ENCODE measurements around the gene ARHGEF12. TPM values are rescaled to one million over a fixed set of nuclear protein-coding genes. Genes with fewer than 3 reads are reported as not detected.

Gene ARHGEF12
- total RNA-seq, 1 donor from 2014 or later = 83.1 TPM

GRCh38 chr11:120354068-120354467, 17.9 kb downstream of the ARHGEF12 start:
- Histone ChIP-seq H3K4me1 (ENCODE audit: insufficient read depth, low read length) (no peaks in the 10 kb centered on the region), H3K9me3 (ENCODE audit: insufficient read depth, low read depth, low read length) (no peaks in the 10 kb centered on the region), H3K4me3 (ENCODE audit: insufficient read depth, low read depth, low read length) (no peak overlapping the region), H3K9ac (ENCODE audit: low read length) (no peak overlapping the region), H3K36me3 (ENCODE audit: insufficient read depth, low read length) (peaks cover 3% of the 10 kb centered on the region), H3K79me2 (ENCODE audit: insufficient read depth, low read length) (peaks cover 98% of the 10 kb centered on the region), H3K27ac (ENCODE audit: low read depth, low read length) (no peak overlapping the region), H3K4me2 (ENCODE audit: low read length) (no peak overlapping the region), H3K27me3 (ENCODE audit: insufficient read depth, low read length) (no peaks in the 10 kb centered on the region), H4K20me1 (ENCODE audit: insufficient read depth, low read length) (peaks cover 93% of the 10 kb centered on the region), H2AFZ (ENCODE audit: low read depth, low read length) (no peak overlapping the region)
- Mint-ChIP-seq H3K9me3 (ENCODE audit: unreplicated experiment) (peaks cover 2% of the 10 kb centered on the region), H3K36me3 (ENCODE audit: low read depth, unreplicated experiment) (peaks cover 16% of the 10 kb centered on the region), H3K27ac (ENCODE audit: unreplicated experiment) (no peak overlapping the region), H3K4me3 (ENCODE audit: unreplicated experiment) (no peak overlapping the region), H3K4me1 (ENCODE audit: low read depth, unreplicated experiment) (peaks cover 23% of the 10 kb centered on the region), H3K27me3 (ENCODE audit: low read depth, unreplicated experiment) (no peaks in the 10 kb centered on the region)
- DNase-seq (ENCODE audit: low read depth) (peak; percentile 36), FAIRE-seq (no peak)
- TF ChIP-seq CTCF (IDR thresholded peaks at IDR 0.05; ENCODE audit: insufficient read depth, low read depth, low read length) (no peak), EZH2 (IDR thresholded peaks at IDR 0.05; ENCODE audit: insufficient read depth, low read length) (no peak)

- no peak for FAIRE-seq
- Histone ChIP-seq H2AFZ (ENCODE audit: low read depth, low read length) (no peak overlapping the region), H4K20me1 (ENCODE audit: insufficient read depth, low read length) (peaks cover 94% of the 10 kb centered on the region), H3K27me3 (ENCODE audit: insufficient read depth, low read length) (no peaks in the 10 kb centered on the region), H3K79me2 (ENCODE audit: insufficient read depth, low read length) (peaks cover 98% of the 10 kb centered on the region), H3K27ac (ENCODE audit: low read depth, low read length) (no peak overlapping the region), H3K4me3 (ENCODE audit: insufficient read depth, low read depth, low read length) (no peak overlapping the region), H3K4me2 (ENCODE audit: low read length) (no peak overlapping the region), H3K9me3 (ENCODE audit: insufficient read depth, low read depth, low read length) (no peaks in the 10 kb centered on the region), H3K4me1 (ENCODE audit: insufficient read depth, low read length) (no peaks in the 10 kb centered on the region), H3K9ac (ENCODE audit: low read length) (no peak overlapping the region), H3K36me3 (ENCODE audit: insufficient read depth, low read length) (peaks cover 3% of the 10 kb centered on the region)
- H3K27me3 Mint-ChIP-seq (ENCODE audit: low read depth, unreplicated experiment) = no peaks in the 10 kb centered on the region
- no peak overlapping the region for H3K4me3 Mint-ChIP-seq (ENCODE audit: unreplicated experiment)
- DNase-seq (ENCODE audit: low read depth) = no peak
- peaks cover 2% of the 10 kb centered on the region for H3K9me3 Mint-ChIP-seq (ENCODE audit: unreplicated experiment)
- no peak overlapping the region for H3K27ac Mint-ChIP-seq (ENCODE audit: unreplicated experiment)
- TF ChIP-seq EZH2 (IDR thresholded peaks at IDR 0.05; ENCODE audit: insufficient read depth, low read length) = no peak
- TF ChIP-seq CTCF (IDR thresholded peaks at IDR 0.05; ENCODE audit: insufficient read depth, low read depth, low read length) = no peak
- H3K4me1 Mint-ChIP-seq (ENCODE audit: low read depth, unreplicated experiment) = peaks cover 21% of the 10 kb centered on the region
- H3K36me3 Mint-ChIP-seq (ENCODE audit: low read depth, unreplicated experiment) = peaks cover 16% of the 10 kb centered on the region
These were observed 18.6 kb downstream of the ARHGEF12 start for GRCh38 chr11:120354779-120355178.

GRCh38 chr11:120357620-120358019, 21.4 kb downstream of the ARHGEF12 start:
- peaks cover 17% of the 10 kb centered on the region for H3K4me1 Mint-ChIP-seq (ENCODE audit: low read depth, unreplicated experiment)
- Histone ChIP-seq H4K20me1 (ENCODE audit: insufficient read depth, low read length) (peaks cover 91% of the 10 kb centered on the region), H3K79me2 (ENCODE audit: insufficient read depth, low read length) (peaks cover 100% of the 10 kb centered on the region), H3K36me3 (ENCODE audit: insufficient read depth, low read length) (peaks cover 3% of the 10 kb centered on the region), H3K27ac (ENCODE audit: low read depth, low read length) (no peak overlapping the region), H2AFZ (ENCODE audit: low read depth, low read length) (no peak overlapping the region), H3K27me3 (ENCODE audit: insufficient read depth, low read length) (no peaks in the 10 kb centered on the region), H3K9ac (ENCODE audit: low read length) (no peak overlapping the region), H3K9me3 (ENCODE audit: insufficient read depth, low read depth, low read length) (no peaks in the 10 kb centered on the region), H3K4me1 (ENCODE audit: insufficient read depth, low read length) (no peaks in the 10 kb centered on the region), H3K4me3 (ENCODE audit: insufficient read depth, low read depth, low read length) (no peak overlapping the region), H3K4me2 (ENCODE audit: low read length) (no peak overlapping the region)
- no peak overlapping the region for H3K27ac Mint-ChIP-seq (ENCODE audit: unreplicated experiment)
- peaks cover 2% of the 10 kb centered on the region for H3K9me3 Mint-ChIP-seq (ENCODE audit: unreplicated experiment)
- H3K4me3 Mint-ChIP-seq (ENCODE audit: unreplicated experiment) = no peak overlapping the region
- TF ChIP-seq EZH2 (IDR thresholded peaks at IDR 0.05; ENCODE audit: insufficient read depth, low read length) (no peak), CTCF (IDR thresholded peaks at IDR 0.05; ENCODE audit: insufficient read depth, low read depth, low read length) (no peak)
- H3K36me3 Mint-ChIP-seq (ENCODE audit: low read depth, unreplicated experiment) = peaks cover 15% of the 10 kb centered on the region
- FAIRE-seq = no peak
- no peaks in the 10 kb centered on the region for H3K27me3 Mint-ChIP-seq (ENCODE audit: low read depth, unreplicated experiment)
- DNase-seq (ENCODE audit: low read depth) = no peak
